ENCODE results near the gene SLC39A6.
"Not testable (repeated sequence)": the region's sequence is repeated elsewhere in the genome, so short reads cannot be mapped to it uniquely, and the experiment has no call there.

The SLC39A6 gene

GRCh38 chr18:36135264-36135663, 6.1 kb upstream of the SLC39A6 start:
- DNase-seq (ENCODE audit: low spot score): no peak

- DNase-seq (ENCODE audit: low spot score): no peak
Observed at GRCh38 chr18:36132756-36133155, 3.6 kb upstream of the SLC39A6 start.

DNA sequence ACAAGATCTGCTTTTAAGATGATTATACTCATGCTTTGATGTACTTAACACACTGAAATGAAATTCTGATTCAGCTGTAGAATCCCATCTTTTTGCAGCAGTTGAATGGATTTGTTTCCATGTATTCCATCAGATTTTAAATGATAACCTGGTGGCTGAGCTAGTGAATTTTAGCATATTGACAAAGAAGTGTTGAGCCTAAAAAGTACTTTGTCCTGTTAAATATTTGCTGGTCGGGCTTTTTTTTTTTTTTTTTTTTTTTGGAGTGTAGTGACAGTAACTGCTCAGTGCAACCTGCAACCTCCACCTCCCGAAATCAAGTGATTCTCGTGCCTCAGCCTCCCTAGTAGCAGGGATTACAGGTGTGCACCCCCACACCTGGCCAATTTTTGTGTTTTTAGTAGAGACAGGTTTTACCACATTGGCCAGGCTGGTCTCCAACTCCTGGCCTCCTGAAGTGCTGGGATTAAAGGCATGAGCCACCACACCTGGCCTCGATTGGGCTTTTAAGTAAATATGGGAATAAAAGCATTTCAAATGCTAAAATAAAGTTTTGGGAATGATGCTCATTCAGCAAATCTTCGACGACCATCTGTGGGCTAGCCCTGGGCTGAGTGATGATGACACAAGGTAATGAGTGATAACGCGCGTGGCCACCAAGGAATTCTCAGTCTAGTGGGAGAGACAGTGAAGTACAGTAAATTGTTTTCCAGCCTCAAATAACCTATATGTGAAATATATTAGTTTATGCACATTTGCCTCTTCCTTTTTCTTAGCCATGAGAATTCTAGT, 2.7 kb upstream of the SLC39A6 start:
- no peak for DNase-seq (ENCODE audit: low spot score)

DNA sequence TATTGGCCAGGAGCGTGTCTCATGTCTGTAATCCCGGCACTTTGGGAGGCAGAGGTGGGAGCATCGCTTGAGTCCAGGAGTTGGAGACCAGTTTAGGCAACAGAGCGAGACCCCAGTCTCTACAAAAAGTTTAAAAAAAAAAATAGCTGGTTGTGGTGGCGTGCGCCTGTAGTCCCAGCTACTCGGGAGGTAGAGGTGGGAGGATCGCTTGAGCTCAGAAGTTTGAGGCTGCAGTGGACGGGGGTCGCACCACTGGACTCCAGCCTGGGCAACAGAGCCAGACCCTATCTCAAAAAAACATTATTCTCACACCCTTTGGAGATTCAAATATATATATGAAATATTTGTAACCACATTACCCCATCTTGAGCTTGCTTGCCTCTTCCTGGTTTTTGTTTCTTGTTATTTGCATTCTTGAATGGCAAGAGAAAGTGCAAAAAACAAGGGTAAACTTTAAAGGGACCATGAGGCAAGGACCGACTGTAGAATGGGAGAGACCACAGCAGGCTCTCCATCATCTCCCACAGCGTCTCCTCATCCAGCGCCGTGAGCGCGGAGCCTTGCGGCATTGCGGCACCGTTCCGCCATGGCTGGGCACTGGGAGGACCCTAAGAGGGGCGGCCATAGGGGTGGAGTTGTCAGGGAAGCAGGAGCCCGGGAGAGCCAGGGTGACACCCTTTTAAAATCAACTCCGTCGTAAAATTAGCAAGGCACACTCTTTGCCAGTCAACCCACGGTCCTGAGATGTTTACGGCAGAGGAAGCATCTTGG, 1.9 kb upstream of the SLC39A6 start:
- no peak for DNase-seq (ENCODE audit: low spot score)

DNA sequence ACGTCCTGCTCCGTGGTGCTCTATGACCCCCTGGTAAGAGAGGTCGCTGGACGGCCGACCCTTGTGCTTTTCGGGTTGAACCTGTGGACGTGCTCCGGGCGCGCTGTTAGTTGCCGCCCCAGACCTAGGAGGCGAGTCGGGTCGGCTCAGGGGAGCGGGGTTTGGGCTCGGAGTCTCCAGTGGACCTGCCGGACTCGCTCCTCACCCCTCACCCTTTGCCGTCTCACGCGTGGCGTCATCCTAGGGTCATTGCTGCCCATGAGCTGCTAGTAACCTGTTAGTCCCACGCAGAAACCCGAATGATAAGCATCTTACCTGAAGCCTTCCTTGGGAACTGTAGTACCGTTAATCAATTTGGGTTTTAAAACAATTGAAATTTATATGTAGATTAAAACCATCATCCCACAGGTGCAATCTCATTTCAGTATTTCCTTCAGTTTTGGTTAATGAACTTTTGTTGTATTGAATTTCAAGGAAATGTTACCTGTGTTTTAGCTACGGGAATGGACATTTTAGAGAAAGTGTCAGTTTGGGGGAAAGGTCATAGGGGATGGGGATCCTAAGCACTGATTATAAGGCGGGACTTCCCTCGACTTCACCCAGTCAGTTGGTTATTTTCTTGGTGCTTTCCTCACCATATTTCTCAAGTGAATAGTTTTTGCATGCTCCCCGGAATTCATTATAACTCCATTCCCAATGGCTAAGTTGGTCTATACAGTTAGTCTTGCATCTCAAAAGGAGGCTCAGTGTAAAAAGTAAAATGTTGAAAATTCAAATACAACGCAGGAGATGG, 1.1 kb upstream of the SLC39A6 start:
- DNase-seq (ENCODE audit: low spot score): peak; percentile 13

- peak; percentile 12 for DNase-seq (ENCODE audit: low spot score)
Observed at GRCh38 chr18:36128907-36129299, 237 bp downstream of the SLC39A6 start.

GRCh38 chr18:36128530-36128870, 640 bp downstream of the SLC39A6 start:
- peak; percentile 20 for DNase-seq (ENCODE audit: low spot score)

- no peak for DNase-seq (ENCODE audit: low spot score)
Observed at GRCh38 chr18:36127836-36128529, 1.2 kb downstream of the SLC39A6 start.

DNA sequence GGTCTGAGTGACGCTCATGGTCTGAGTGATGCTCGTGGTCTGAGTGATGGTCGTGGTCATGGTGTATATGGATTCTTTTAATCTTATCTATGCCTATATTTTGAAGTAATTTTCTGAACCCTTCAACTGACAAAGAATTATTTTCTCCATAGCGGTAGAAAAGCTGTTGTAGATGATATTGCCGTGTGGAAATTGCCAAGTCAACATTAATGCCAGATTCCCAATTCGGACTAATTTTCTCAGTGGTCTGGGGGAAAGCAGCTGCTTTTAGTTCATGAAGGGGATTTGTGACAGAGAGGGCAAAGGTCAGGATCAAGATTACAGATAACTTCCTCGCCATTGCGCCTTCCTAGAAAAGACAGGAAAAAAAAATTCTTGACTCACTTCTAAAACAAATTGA, 2.5 kb downstream of the SLC39A6 start:
- DNase-seq (ENCODE audit: low spot score): no peak

GRCh38 chr18:36124841-36125240, 4.3 kb downstream of the SLC39A6 start:
- DNase-seq (ENCODE audit: low spot score): no peak

DNA sequence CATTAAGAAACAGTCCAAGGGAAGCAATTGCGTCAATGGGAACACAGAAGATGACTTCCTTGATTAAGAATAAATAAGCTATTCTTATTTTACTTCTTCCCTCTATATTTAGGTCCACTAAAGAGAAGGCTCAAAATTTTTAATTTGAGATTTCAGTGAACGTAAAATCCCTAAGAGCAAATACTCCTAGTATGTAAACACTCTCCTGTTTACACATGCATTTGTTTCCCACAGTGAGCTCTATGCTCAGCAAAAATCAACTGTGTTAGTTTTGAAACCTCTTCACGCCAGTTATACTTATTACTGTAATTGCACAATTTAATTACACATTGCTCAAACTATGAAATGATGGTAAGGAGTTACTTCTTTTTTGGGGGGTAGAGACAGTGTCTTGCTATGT, 8.8 kb downstream of the SLC39A6 start:
- DNase-seq (ENCODE audit: low spot score): no peak

GRCh38 chr18:36116771-36117170, 12.4 kb downstream of the SLC39A6 start:
- DNase-seq (ENCODE audit: low spot score): not testable (repeated sequence)

GRCh38 chr18:36114738-36115137, 14.4 kb downstream of the SLC39A6 start:
- DNase-seq (ENCODE audit: low spot score): no peak

- DNase-seq (ENCODE audit: low spot score): no peak
Observed at GRCh38 chr18:36114251-36114650, 14.9 kb downstream of the SLC39A6 start.

GRCh38 chr18:36112302-36112701, 16.8 kb downstream of the SLC39A6 start:
- DNase-seq (ENCODE audit: low spot score): no peak

- DNase-seq (ENCODE audit: low spot score): no peak
Observed at GRCh38 chr18:36109737-36110136, 19.4 kb downstream of the SLC39A6 start.

DNA sequence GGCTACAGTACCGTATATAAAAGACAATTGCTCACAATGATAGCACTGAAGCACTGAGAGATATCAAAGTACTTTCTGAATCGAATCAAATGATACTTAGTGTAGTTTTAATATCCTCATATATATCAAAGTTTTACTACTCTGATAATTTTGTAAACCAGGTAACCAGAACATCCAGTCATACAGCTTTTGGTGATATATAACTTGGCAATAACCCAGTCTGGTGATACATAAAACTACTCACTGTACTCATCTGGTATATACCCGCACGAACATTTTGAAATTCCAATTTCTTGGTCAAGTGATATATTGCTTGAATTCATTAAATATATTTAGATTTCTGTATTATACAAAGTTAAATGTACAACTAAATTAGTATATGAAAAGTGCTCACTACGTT, 20.5 kb downstream of the SLC39A6 start:
- no peak for DNase-seq (ENCODE audit: low spot score)

DNA sequence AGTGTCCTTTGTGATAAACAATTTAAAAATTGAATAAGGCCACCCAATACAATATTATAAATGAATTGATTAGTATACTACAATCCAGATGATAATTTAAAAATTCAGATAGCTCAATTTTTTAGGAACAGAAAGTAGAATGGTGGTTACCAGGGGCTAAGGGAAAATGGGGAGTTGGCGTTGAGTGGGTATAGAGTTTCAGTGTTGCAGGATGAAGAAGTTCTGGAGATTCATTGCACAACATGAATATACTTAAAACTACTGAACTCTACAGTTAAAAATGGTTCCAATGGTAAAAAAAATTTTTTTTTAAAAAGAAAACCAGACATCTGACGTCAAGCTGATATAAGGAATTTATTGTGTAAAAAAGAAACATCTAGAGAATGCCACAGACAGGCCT, 20.9 kb downstream of the SLC39A6 start:
- no peak for DNase-seq (ENCODE audit: low spot score)

DNA sequence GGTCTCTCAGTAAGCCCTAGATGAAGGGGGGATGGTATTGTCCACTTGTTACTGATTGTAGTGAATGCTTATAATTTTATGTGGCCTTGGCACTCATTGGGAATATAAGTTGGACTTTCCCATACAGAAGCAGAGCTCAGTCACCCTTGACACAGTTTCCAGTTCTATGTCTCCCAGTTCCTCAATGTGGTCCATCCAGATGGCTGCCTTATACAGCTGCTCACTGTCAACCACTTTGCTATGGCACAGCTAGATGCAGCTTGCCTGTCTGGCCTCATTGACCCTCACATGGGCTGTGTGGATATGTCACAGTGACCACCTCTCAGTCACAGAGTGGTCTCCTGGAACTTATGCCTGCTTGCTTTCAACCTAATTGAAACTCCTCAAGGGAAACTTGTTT, 21.7 kb downstream of the SLC39A6 start:
- DNase-seq (ENCODE audit: low spot score): no peak

GRCh38 chr18:36104749-36105148, 24.4 kb downstream of the SLC39A6 start:
- DNase-seq (ENCODE audit: low spot score): no peak

GRCh38 chr18:36101943-36102342, 27.2 kb downstream of the SLC39A6 start:
- DNase-seq (ENCODE audit: low spot score): no peak

DNA sequence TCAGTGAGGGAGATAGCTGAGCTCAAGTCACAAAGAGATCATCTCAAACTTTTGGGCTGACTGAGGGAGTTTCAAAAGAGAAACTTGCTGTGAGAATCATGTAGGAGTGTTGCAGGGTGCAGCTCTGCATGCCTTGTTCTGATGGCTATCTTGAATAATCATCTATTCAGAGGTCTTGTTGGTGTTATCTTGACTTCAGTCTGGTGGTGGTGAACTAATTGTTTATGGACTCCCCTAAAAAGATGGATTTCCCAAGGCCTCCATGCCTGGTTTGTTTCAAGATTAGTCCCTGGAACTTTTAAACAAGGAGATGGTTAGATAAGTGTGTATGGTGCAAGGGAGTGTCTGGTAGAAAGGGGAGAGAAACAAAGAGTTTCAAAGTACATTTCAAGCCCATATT, 29.8 kb downstream of the SLC39A6 start:
- DNase-seq (ENCODE audit: low spot score): no peak
